Activated T-helper 9 cell treated with anti-CD3 and anti-CD28 coated beads, Interleukin-2, amount 50 U/mL, for 16 hours (primary cell): Measurements from ENCODE around the gene NFAM1.

ENCODE experiments used
- DNase-seq: peaks from one replicate; pipeline ENCODE4 v3.0.0-alpha.2; 2020; ENCODE audit warnings: low read depth

The NFAM1 gene

GRCh38 chr22:42432020-42432596 is at the start of gene NFAM1:
TSS of gene NFAM1 (minus strand) at chr22:42432403. CDS start at chr22:42432357, 46 bp downstream.
- no peak for DNase-seq

- no peak for DNase-seq
Measured at GRCh38 chr22:42475122-42475521, 42.9 kb upstream of the NFAM1 start.

- no peak for DNase-seq
Measured at GRCh38 chr22:42473484-42474193, 41.4 kb upstream of the NFAM1 start.

- DNase-seq, result no peak
Measured at GRCh38 chr22:42472671-42473070, 40.5 kb upstream of the NFAM1 start.

GRCh38 chr22:42471441-42471840 is 39.2 kb upstream of the NFAM1 start:
- DNase-seq, result no peak

- no peak for DNase-seq
Measured at GRCh38 chr22:42470366-42471082, 38.3 kb upstream of the NFAM1 start.

- no peak for DNase-seq
Measured at GRCh38 chr22:42468841-42469240, 36.6 kb upstream of the NFAM1 start.

- no peak for DNase-seq
Measured at GRCh38 chr22:42462016-42462415, 29.8 kb upstream of the NFAM1 start.

- DNase-seq, result no peak
Measured at GRCh38 chr22:42461511-42461910, 29.3 kb upstream of the NFAM1 start.

GRCh38 chr22:42459287-42460063 is 27.3 kb upstream of the NFAM1 start:
- no peak for DNase-seq

- DNase-seq, result no peak
Measured at GRCh38 chr22:42452916-42453315, 20.7 kb upstream of the NFAM1 start.

GRCh38 chr22:42452456-42452855 is 20.3 kb upstream of the NFAM1 start:
- DNase-seq, result no peak

- no peak for DNase-seq
Measured at GRCh38 chr22:42451499-42452145, 19.4 kb upstream of the NFAM1 start.

GRCh38 chr22:42450862-42451261 is 18.7 kb upstream of the NFAM1 start:
- no peak for DNase-seq

- no peak for DNase-seq
Measured at GRCh38 chr22:42446151-42446550, 13.9 kb upstream of the NFAM1 start.

GRCh38 chr22:42444077-42444904 is 12.1 kb upstream of the NFAM1 start:
- peak; percentile 64 for DNase-seq

GRCh38 chr22:42443240-42444076 is 11.3 kb upstream of the NFAM1 start:
- DNase-seq, result no peak

- DNase-seq, result no peak
Measured at GRCh38 chr22:42442748-42443147, 10.5 kb upstream of the NFAM1 start.

GRCh38 chr22:42440728-42441127 is 8.5 kb upstream of the NFAM1 start:
- DNase-seq, result no peak
